HFF-Myc (cell line): ENCODE results near the gene CHN2.

Experiments
- DNase-seq: peaks from one replicate; pipeline ENCODE4 v3.0.0-alpha.2; 2011; ENCODE audit warnings: low read depth; ENCODE audit errors: extremely low read depth
- H3K4me3 ChIP-seq: replicated peaks from 2 replicates; pipeline ENCODE4 v1.5.1; 2011; ENCODE audit warnings: low read depth, mild to moderate bottlenecking, control low read depth, low read length
- TF ChIP-seq, protein P1 (sequence below): IDR thresholded peaks from 2 replicates; pipeline ENCODE4 v1.5.1; 2012; ENCODE audit warnings: mild to moderate bottlenecking, low read depth, low read length, control low read depth; ENCODE audit errors: missing control alignments

Gene CHN2

DNA sequence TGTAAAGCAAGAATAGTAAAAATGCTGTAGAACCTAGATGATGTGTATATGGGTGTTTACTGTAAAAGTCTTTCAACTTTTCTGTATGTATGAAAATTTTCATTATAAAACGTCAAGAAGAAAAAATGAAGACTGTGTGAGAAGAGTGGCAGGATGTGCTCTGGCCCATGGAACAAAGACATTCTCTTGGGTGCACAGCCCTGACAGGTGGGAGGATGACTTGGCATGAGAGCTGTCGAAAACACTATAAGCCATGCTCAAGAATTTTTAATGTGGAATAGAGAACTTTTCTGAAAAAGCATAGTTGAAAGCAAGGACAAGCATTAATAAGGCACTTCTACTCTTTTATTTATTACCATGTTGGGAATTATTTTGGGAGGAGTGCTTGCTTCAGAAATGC, 185.0 kb downstream of the CHN2 start:
- H3K4me3 ChIP-seq = no peak overlapping the region
- TF ChIP-seq, protein P1, sequence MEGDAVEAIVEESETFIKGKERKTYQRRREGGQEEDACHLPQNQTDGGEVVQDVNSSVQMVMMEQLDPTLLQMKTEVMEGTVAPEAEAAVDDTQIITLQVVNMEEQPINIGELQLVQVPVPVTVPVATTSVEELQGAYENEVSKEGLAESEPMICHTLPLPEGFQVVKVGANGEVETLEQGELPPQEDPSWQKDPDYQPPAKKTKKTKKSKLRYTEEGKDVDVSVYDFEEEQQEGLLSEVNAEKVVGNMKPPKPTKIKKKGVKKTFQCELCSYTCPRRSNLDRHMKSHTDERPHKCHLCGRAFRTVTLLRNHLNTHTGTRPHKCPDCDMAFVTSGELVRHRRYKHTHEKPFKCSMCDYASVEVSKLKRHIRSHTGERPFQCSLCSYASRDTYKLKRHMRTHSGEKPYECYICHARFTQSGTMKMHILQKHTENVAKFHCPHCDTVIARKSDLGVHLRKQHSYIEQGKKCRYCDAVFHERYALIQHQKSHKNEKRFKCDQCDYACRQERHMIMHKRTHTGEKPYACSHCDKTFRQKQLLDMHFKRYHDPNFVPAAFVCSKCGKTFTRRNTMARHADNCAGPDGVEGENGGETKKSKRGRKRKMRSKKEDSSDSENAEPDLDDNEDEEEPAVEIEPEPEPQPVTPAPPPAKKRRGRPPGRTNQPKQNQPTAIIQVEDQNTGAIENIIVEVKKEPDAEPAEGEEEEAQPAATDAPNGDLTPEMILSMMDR = no peak
- DNase-seq = no peak

- DNase-seq = no peak
- H3K4me3 ChIP-seq = no peak overlapping the region
- TF ChIP-seq, protein P1 = no peak
These were observed 186.9 kb downstream of the CHN2 start for GRCh38 chr7:29381206-29382094.

GRCh38 chr7:29384277-29384676, 189.7 kb downstream of the CHN2 start:
- TF ChIP-seq, protein P1 = no peak
- no peak for DNase-seq
- no peak overlapping the region for H3K4me3 ChIP-seq

- DNase-seq = no peak
- H3K4me3 ChIP-seq = no peak overlapping the region
- TF ChIP-seq, protein P1 = no peak
These were observed 190.7 kb downstream of the CHN2 start for GRCh38 chr7:29385214-29385814.

DNA sequence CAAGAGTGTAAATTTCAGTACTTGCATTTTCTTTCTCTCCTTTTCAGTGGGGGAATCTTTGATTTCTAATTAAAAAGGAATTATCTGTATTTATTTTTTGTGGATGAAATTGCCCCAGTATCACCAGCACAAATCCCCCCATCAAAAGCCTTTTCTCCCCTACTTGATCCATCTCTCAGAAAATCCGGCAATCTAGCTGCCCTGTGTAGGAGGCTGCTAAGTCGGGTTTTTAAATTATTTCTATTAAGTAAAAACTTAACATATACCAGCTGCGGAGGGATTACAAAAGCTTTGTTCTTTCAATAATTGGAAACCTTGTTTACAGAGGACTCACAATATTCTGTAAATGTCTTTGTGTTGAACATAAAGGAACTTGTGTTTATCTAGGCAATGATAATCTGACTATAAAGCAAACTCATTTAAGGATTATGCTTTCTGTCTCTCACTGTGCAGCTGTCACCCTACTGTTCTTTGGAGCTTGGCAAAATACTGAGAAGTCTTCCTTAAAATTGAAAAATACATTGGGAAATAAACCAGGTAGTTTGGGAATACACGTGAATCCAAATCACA, 191.7 kb downstream of the CHN2 start:
- no peak overlapping the region for H3K4me3 ChIP-seq
- no peak for DNase-seq

GRCh38 chr7:29391262-29391661, 196.7 kb downstream of the CHN2 start:
- TF ChIP-seq, protein P1 = no peak
- no peak overlapping the region for H3K4me3 ChIP-seq
- no peak for DNase-seq

More for the DNA sequence above, 191.7 kb downstream of the CHN2 start:
- TF ChIP-seq, protein P1 = no peak
